ENCODE data around the gene TBC1D25. TPM values are rescaled to one million over a fixed set of nuclear protein-coding genes. Genes with fewer than 3 reads are reported as not detected.
"Not testable (repeated sequence)": the region's sequence is repeated elsewhere in the genome, so short reads cannot be mapped to it uniquely, and the experiment has no call there.

TBC1D25 gene
- total RNA-seq, 2 donors from 2014 or later = 5.4 to 5.9 TPM

DNA sequence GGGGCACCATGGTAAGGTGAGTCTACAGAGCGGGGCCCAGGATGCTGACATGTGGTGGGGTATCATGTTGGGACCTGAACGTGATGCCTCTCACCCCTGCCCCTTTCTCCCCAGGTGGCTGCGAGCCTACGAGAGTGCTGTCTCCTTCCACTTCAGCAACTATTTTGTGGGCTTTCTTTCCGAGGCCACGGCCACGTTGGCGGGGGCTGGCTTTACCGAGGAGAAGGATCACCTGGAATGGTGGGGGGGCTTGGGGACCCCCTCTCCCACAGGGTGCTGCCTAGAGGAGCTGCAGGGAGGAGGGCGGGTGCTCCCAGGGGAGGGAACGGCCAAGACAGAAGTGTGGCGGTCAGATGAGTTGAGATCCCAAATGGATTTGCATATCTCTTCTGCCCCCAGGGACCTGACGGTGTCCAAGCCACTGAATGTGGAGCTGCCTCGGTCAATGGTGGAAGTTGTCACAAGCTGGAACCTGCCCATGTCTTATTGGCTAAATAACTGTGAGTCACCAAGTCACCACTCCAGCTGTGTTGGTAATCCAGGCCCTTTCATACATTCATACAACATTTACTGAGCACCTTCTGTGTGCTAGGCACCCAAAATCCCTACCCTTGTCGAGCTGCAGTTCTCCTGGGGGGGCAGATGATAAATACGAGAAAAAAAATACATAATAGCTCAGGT lies 25.2 kb upstream of the TBC1D25 start:
- Histone ChIP-seq H3K4me3 (no peak overlapping the region), H3K27ac (no peak overlapping the region), H3K4me1 (peaks cover 5% of the 10 kb centered on the region), H3K9me3 (no peaks in the 10 kb centered on the region), H3K36me3 (replicated peaks in 1 of 2; ENCODE audit: insufficient read depth in 1 of 2, low read depth in 2 of 2) (no peaks in the 10 kb centered on the region), H3K27me3 (no peaks in the 10 kb centered on the region)
- DNase-seq (no peak), ATAC-seq (no peak)
- 85 to 91% methylated on average over 6 to 15 of the region's 16 CpGs for WGBS, 2 donors
- TF ChIP-seq POLR2A (IDR thresholded peaks at IDR 0.05) = no peak
- TF ChIP-seq, protein P1, sequence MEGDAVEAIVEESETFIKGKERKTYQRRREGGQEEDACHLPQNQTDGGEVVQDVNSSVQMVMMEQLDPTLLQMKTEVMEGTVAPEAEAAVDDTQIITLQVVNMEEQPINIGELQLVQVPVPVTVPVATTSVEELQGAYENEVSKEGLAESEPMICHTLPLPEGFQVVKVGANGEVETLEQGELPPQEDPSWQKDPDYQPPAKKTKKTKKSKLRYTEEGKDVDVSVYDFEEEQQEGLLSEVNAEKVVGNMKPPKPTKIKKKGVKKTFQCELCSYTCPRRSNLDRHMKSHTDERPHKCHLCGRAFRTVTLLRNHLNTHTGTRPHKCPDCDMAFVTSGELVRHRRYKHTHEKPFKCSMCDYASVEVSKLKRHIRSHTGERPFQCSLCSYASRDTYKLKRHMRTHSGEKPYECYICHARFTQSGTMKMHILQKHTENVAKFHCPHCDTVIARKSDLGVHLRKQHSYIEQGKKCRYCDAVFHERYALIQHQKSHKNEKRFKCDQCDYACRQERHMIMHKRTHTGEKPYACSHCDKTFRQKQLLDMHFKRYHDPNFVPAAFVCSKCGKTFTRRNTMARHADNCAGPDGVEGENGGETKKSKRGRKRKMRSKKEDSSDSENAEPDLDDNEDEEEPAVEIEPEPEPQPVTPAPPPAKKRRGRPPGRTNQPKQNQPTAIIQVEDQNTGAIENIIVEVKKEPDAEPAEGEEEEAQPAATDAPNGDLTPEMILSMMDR (IDR thresholded peaks at IDR 0.05) = no peak
- intact Hi-C loops (cut with DNase I) = no loop called here

DNA sequence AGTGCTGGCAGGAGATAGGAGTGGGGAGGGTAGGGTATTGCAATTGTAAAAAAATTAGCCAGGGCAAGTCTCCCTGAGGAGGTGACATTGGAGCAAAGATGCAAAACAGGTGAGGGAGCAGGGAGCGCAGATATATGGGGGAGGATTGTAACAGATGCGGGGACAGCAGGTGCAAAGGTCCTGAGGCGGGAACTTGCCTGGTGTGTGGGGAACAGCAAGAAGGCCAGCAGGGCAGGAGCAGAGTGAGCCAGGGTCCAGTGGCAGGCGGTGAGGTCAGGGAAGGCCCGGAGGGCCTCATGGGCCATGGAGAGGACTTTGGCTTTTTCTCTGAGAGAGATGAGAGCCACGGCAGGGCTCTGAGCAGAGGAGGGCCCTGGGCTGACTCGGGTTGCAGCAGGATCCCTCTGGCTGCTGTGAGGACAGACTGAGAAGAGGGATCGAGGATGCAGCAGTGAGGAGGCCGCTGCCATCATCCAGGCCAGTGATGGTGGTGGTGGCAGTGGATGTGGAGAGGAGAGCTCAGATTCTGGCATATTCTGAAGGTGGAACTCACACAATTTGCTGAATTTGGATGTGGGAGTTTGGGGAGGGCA lies 24.6 kb upstream of the TBC1D25 start:
- no peaks in the 10 kb centered on the region for H3K36me3 ChIP-seq (replicated peaks in 1 of 2; ENCODE audit: insufficient read depth in 1 of 2, low read depth in 2 of 2)
- H3K27me3 ChIP-seq = no peaks in the 10 kb centered on the region
- TF ChIP-seq, protein P1 (IDR thresholded peaks at IDR 0.05) = no peak
- no peak for TF ChIP-seq POLR2A (IDR thresholded peaks at IDR 0.05)
- no peaks in the 10 kb centered on the region for H3K4me1 ChIP-seq
- WGBS, 2 donors = 83 to 88% methylated on average over 7 to 8 of the region's 9 CpGs
- DNase-seq (no peak), ATAC-seq (no peak)
- intact Hi-C loops (cut with DNase I) = no loop called here
- no peak overlapping the region for H3K4me3 ChIP-seq
- H3K9me3 ChIP-seq = no peaks in the 10 kb centered on the region
- no peak overlapping the region for H3K27ac ChIP-seq

DNA sequence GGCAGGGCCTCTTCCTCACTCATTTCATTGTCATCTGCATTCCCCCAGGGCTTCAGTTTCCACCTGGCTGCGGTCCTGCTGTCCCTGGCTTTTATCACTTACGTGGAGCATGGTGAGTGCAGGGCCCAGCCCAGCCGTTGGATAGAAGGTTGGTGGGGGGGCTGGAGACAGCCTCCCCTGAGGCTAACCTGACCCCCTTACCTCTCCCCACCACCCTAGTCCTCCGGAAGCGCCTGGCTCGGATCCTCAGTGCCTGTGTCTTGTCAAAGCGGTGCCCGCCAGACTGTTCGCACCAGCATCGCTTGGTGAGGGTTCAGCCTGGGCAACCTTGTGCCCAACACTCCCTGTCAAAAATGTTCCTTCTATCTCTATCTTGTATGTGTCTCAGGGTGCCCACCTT lies 23.7 kb upstream of the TBC1D25 start:
- DNase-seq (no peak), ATAC-seq (no peak)
- no peak overlapping the region for H3K27ac ChIP-seq
- TF ChIP-seq, protein P1 (IDR thresholded peaks at IDR 0.05) = no peak
- no peak for TF ChIP-seq POLR2A (IDR thresholded peaks at IDR 0.05)
- WGBS, 2 donors = 68% methylated on average over 3 of the region's 10 CpGs; no CpG with 5 or more reads in 1 of the 2 donors
- no peaks in the 10 kb centered on the region for H3K4me1 ChIP-seq
- no peaks in the 10 kb centered on the region for H3K36me3 ChIP-seq (replicated peaks in 1 of 2; ENCODE audit: insufficient read depth in 1 of 2, low read depth in 2 of 2)
- intact Hi-C loops (cut with DNase I) = no loop called here
- no peaks in the 10 kb centered on the region for H3K27me3 ChIP-seq
- H3K9me3 ChIP-seq = no peaks in the 10 kb centered on the region
- no peak overlapping the region for H3K4me3 ChIP-seq

DNA sequence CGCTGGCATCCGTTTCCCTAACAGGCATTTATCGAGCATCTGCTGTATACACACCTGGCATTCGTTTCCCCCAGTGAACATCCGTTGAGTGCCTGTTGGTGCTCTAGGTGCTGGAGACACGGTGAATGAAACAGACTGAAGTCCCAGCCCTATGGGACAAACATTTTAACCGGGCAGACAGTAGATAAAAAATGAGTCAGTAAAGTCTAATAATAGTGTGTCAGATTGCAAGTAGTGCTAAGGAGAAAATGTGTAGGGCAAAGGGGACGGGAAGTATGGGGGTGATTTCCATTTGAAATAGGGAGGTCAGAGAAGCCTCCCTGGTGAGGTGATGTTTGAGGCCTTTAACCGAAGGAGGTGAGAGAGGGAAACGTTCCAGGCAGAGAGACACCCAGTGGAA lies 23.2 kb upstream of the TBC1D25 start:
- DNase-seq (no peak), ATAC-seq (no peak)
- Histone ChIP-seq H3K36me3 (replicated peaks in 1 of 2; ENCODE audit: insufficient read depth in 1 of 2, low read depth in 2 of 2) (no peaks in the 10 kb centered on the region), H3K9me3 (no peaks in the 10 kb centered on the region), H3K4me1 (no peaks in the 10 kb centered on the region), H3K4me3 (no peak overlapping the region), H3K27ac (no peak overlapping the region), H3K27me3 (no peaks in the 10 kb centered on the region)
- intact Hi-C loops (cut with DNase I) = no loop called here
- TF ChIP-seq POLR2A (IDR thresholded peaks at IDR 0.05) = no peak
- TF ChIP-seq, protein P1 (IDR thresholded peaks at IDR 0.05) = no peak
- WGBS, 2 donors = 66 to 79% methylated on average over 5 to 10 of the region's 10 CpGs

DNA sequence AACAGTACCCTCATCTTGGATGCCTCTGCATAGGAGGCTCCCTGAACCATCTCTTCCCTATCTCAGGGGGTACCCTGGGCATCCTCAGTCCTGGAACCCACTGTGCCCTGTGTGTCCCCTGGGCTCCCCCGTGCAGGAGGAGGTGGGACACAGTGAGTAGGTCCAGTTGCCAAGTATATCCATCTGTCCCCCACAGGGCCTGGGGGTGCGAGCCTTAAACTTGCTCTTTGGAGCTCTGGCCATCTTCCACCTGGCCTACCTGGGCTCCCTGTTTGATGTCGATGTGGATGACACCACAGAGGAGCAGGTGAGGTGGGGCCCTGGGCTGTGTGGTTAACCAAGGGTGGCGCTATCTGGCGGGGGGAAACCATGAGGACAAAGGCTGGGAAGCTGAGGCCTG lies 22.5 kb upstream of the TBC1D25 start:
- TF ChIP-seq, protein P1 (IDR thresholded peaks at IDR 0.05) = no peak
- TF ChIP-seq POLR2A (IDR thresholded peaks at IDR 0.05) = no peak
- Histone ChIP-seq H3K9me3 (no peaks in the 10 kb centered on the region), H3K27ac (no peak overlapping the region), H3K27me3 (no peaks in the 10 kb centered on the region), H3K4me1 (no peaks in the 10 kb centered on the region), H3K36me3 (replicated peaks in 1 of 2; ENCODE audit: insufficient read depth in 1 of 2, low read depth in 2 of 2) (no peaks in the 10 kb centered on the region), H3K4me3 (no peak overlapping the region)
- no peak for ATAC-seq
- DNase-seq = no peak
- WGBS, 2 donors = 88% methylated on average over 3 of the region's 5 CpGs; no CpG with 5 or more reads in 1 of the 2 donors
- intact Hi-C loops (cut with DNase I) = no loop called here

DNA sequence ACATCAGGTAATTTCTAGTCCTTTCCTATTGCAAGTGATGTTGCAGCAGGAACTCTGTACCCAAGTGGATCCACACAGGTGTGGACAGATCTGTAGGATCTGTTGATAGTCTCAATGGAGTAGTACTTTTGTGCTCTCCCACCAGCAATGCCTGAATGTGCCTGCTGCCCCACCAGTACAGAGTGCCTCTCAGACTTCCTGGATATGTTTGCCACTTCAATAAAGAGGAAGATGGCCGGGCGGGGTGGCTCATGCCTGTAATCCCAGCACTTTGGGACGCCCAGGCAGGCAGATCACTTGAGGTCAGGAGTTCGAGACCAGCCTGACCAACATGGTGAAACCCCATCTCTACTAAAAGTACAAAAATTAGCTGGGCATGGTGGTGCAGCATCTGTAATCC lies 20.0 kb upstream of the TBC1D25 start:
- H3K27me3 ChIP-seq; DNase-seq; H3K36me3 ChIP-seq (replicated peaks in 1 of 2; ENCODE audit: insufficient read depth in 1 of 2, low read depth in 2 of 2); H3K4me1 ChIP-seq; ATAC-seq; H3K4me3 ChIP-seq; intact Hi-C loops (cut with DNase I); H3K27ac ChIP-seq; H3K9me3 ChIP-seq: not testable (repeated sequence)
- WGBS, 2 donors = 75% methylated on average over 4 of the region's 4 CpGs; no CpG with 5 or more reads in 1 of the 2 donors
